Peyer's patch (tissue), 4 donors: Measurements from ENCODE around the gene ZNF764.

Experiments
- POLR2A ChIP-seq, 2 donors: fragments of 450-650 bp; IDR thresholded peaks; one replicate each; pipeline ENCODE4 v1.5.1; 2017; ENCODE audit warnings: antibody characterized with exemption in 2 of 2, mild to moderate bottlenecking in 2 of 2, moderate library complexity in 2 of 2
- TF ChIP-seq, protein P1 (sequence below), 6 experiments: fragments of 450-650 bp in 4 of 6; fragments of 200-600 bp in 2 of 6; sonication (generic) in 1 of 6; IDR thresholded peaks; one replicate each; pipeline ENCODE4 v1.5.1; 2017 to 2019; ENCODE audit warnings: antibody characterized with exemption in 6 of 6, mild to moderate bottlenecking in 3 of 6, moderate library complexity in 1 of 6

DNA sequence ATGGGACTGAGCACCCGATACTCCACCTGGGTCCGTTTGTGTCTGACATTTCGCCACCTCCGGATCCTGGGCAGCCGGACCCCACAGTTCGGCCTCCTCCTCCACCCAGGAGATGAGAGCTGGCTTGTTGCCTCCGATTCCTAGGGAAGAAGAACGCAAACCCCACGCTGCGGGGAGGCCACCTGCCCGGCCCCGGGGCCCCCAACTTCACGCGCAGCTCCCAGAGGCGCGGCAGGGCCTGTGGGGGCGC is 542 bp downstream of the ZNF764 start:
- TF ChIP-seq, protein P1, sequence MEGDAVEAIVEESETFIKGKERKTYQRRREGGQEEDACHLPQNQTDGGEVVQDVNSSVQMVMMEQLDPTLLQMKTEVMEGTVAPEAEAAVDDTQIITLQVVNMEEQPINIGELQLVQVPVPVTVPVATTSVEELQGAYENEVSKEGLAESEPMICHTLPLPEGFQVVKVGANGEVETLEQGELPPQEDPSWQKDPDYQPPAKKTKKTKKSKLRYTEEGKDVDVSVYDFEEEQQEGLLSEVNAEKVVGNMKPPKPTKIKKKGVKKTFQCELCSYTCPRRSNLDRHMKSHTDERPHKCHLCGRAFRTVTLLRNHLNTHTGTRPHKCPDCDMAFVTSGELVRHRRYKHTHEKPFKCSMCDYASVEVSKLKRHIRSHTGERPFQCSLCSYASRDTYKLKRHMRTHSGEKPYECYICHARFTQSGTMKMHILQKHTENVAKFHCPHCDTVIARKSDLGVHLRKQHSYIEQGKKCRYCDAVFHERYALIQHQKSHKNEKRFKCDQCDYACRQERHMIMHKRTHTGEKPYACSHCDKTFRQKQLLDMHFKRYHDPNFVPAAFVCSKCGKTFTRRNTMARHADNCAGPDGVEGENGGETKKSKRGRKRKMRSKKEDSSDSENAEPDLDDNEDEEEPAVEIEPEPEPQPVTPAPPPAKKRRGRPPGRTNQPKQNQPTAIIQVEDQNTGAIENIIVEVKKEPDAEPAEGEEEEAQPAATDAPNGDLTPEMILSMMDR (IDR thresholded peaks at IDR 0.05), result no peak
- TF ChIP-seq POLR2A (IDR thresholded peaks at IDR 0.05), result no peak
